Choroid plexus epithelial cell (primary cell): ENCODE measurements around the gene NKX2-3.

ENCODE experiments used
- DNase-seq: peaks from one replicate; pipeline ENCODE4 v3.0.0-alpha.2; 2010; ENCODE audit warnings: low read depth
- H3K4me3 ChIP-seq: 2 replicates; pipeline ENCODE4 v1.5.1; 2011; ENCODE audit warnings: low read depth, mild to moderate bottlenecking, control low read depth, low read length, moderate library complexity
- CTCF ChIP-seq: conservative IDR thresholded peaks from 2 replicates; pipeline ENCODE4 v1.5.1; 2011; ENCODE audit warnings: low read depth, mild to moderate bottlenecking, control low read depth, inconsistent platforms, low read length, moderate library complexity

Gene NKX2-3

GRCh38 chr10:99527526-99528493, 4.9 kb upstream of the NKX2-3 start:
- H3K4me3 ChIP-seq: no peak overlapping the region
- no peak for TF ChIP-seq CTCF
- DNase-seq: no peak

- TF ChIP-seq CTCF: no peak
- no peak overlapping the region for H3K4me3 ChIP-seq
- no peak for DNase-seq
Observed at GRCh38 chr10:99528494-99529441, 4.0 kb upstream of the NKX2-3 start.

GRCh38 chr10:99529591-99530107, 3.1 kb upstream of the NKX2-3 start:
- DNase-seq: no peak
- no peak for TF ChIP-seq CTCF
- no peak overlapping the region for H3K4me3 ChIP-seq

- no peak for DNase-seq
- no peak overlapping the region for H3K4me3 ChIP-seq
- TF ChIP-seq CTCF: no peak
Observed at GRCh38 chr10:99530108-99531025, 2.4 kb upstream of the NKX2-3 start.

GRCh38 chr10:99531026-99531695, 1.6 kb upstream of the NKX2-3 start:
- H3K4me3 ChIP-seq: no peak overlapping the region
- no peak for TF ChIP-seq CTCF
- DNase-seq: no peak
